HEK293 (cell line): ENCODE data around the gene BANF2.

ENCODE experiments used
- CTCF ChIA-PET: fragments of 350-600 bp; formaldehyde crosslinking; extraction: SDS; loops from one replicate; lab custom pipeline; 2021; ENCODE audit warnings: antibody characterized with exemption; lab: Yijun Ruan, JAX
- POLR2A ChIA-PET: fragments of 300-600 bp; formaldehyde crosslinking; extraction: SDS; loops from one replicate; lab custom pipeline; 2020; ENCODE audit warnings: antibody characterized with exemption, inconsistent platforms; lab: Yijun Ruan, JAX
- H3K27ac ChIP-seq: fragments of 200-500 bp; sonication (Bioruptor generic); 2 replicates; pipeline ENCODE4 v1.5.1; 2014; ENCODE audit warnings: low read depth, low read length, control low read depth, inconsistent platforms; ENCODE audit errors: extremely low read depth
- H3K36me3 ChIP-seq, 2 experiments: fragments of 200-500 bp in 1 of 2; sonication (Bioruptor generic) in 1 of 2; 1 replicate in 1 of 2; 2 replicates in 1 of 2; pipeline ENCODE4 v1.5.1; 2014 to 2017; ENCODE audit warnings: inconsistent platforms in 2 of 2, low read length in 2 of 2; ENCODE audit not compliant: control insufficient read depth in 2 of 2, insufficient read depth in 1 of 2
- H3K4me1 ChIP-seq: fragments of 200-500 bp; sonication (Bioruptor generic); 2 replicates; pipeline ENCODE4 v1.5.1; 2014; ENCODE audit warnings: mild to moderate bottlenecking, low read length, inconsistent platforms; ENCODE audit not compliant: control insufficient read depth, insufficient read depth
- H3K4me3 ChIP-seq: 2 replicates; pipeline ENCODE4 v1.5.1; 2011; ENCODE audit warnings: low read depth, mild to moderate bottlenecking, control low read depth, low read length, moderate library complexity
- H3K9me3 ChIP-seq: fragments of 200-500 bp; sonication (Bioruptor generic); 2 replicates; pipeline ENCODE4 v1.5.1; 2014; ENCODE audit warnings: low read depth, low read length, inconsistent platforms; ENCODE audit not compliant: control insufficient read depth, insufficient read depth
- EGR2 ChIP-seq: fragments of 450-650 bp; formaldehyde crosslinking; IDR thresholded peaks from 2 replicates; pipeline ENCODE4 v1.5.1; 2016; ENCODE audit warnings: low read depth, missing biosample characterization, missing genetic modification characterization
- GFI1B ChIP-seq: fragments of 450-650 bp; formaldehyde crosslinking; IDR thresholded peaks from 2 replicates; pipeline ENCODE4 v1.5.1; 2016; ENCODE audit warnings: missing biosample characterization, missing genetic modification characterization
- IKZF3 ChIP-seq: fragments of 450-650 bp; IDR thresholded peaks from 2 replicates; pipeline ENCODE4 v1.5.0; 2018; ENCODE audit warnings: missing biosample characterization, mild to moderate bottlenecking, missing genetic modification characterization, moderate library complexity
- KLF16 ChIP-seq: fragments of 450-650 bp; formaldehyde crosslinking; IDR thresholded peaks from 2 replicates; pipeline ENCODE4 v1.5.1; 2017; ENCODE audit warnings: missing biosample characterization, missing genetic modification characterization
- PBX3 ChIP-seq: sonication (generic); formaldehyde crosslinking; IDR thresholded peaks from 2 replicates; pipeline ENCODE4 v1.8.1; 2022; ENCODE audit warnings: mild to moderate bottlenecking, moderate library complexity, missing genetic modification reagents
- REST ChIP-seq: fragments of 450-650 bp; formaldehyde crosslinking; IDR thresholded peaks from 2 replicates; pipeline ENCODE4 v1.5.1; 2016; ENCODE audit warnings: missing biosample characterization, missing genetic modification characterization
- ZBTB44 ChIP-seq: fragments of 450-650 bp; IDR thresholded peaks from 2 replicates; pipeline ENCODE4 v1.5.1; 2018; ENCODE audit warnings: missing biosample characterization, mild to moderate bottlenecking, missing genetic modification characterization
- ZNF16 ChIP-seq: fragments of 450-650 bp; formaldehyde crosslinking; IDR thresholded peaks from 2 replicates; pipeline ENCODE4 v1.5.1; 2016; ENCODE audit warnings: low read depth, missing biosample characterization, missing genetic modification characterization
- ZNF175 ChIP-seq: fragments of 450-650 bp; formaldehyde crosslinking; IDR thresholded peaks from 2 replicates; pipeline ENCODE4 v1.5.1; 2016; ENCODE audit warnings: missing biosample characterization, missing genetic modification characterization
- ZNF18 ChIP-seq: fragments of 450-650 bp; formaldehyde crosslinking; IDR thresholded peaks from 2 replicates; pipeline ENCODE4 v1.5.1; 2016; ENCODE audit warnings: missing biosample characterization, missing genetic modification characterization
- ZNF23 ChIP-seq: fragments of 450-650 bp; formaldehyde crosslinking; IDR thresholded peaks from 2 replicates; pipeline ENCODE4 v1.5.1; 2016; ENCODE audit warnings: missing biosample characterization, missing genetic modification characterization, borderline replicate concordance
- ZNF248 ChIP-seq: fragments of 450-650 bp; formaldehyde crosslinking; IDR thresholded peaks from 2 replicates; pipeline ENCODE4 v1.5.1; 2017; ENCODE audit warnings: missing biosample characterization, missing genetic modification characterization
- ZNF274 ChIP-seq, 2 experiments: fragments of 200-500 bp in 1 of 2; fragments of 450-650 bp in 1 of 2; sonication (Bioruptor generic) in 1 of 2; formaldehyde crosslinking in 1 of 2; IDR thresholded peaks; 2 replicates each; pipeline versions ENCODE4 v1.5.1 to v1.6.1; 2014 to 2016; ENCODE audit warnings: borderline replicate concordance in 1 of 2, inconsistent platforms in 1 of 2, low read length in 1 of 2, missing biosample characterization in 1 of 2, missing genetic modification characterization in 1 of 2
- ZNF311 ChIP-seq: fragments of 450-650 bp; formaldehyde crosslinking; IDR thresholded peaks from 2 replicates; pipeline ENCODE4 v1.5.1; 2017; ENCODE audit warnings: missing biosample characterization, missing genetic modification characterization, borderline replicate concordance
- ZNF324 ChIP-seq: fragments of 450-650 bp; formaldehyde crosslinking; IDR thresholded peaks from 2 replicates; pipeline ENCODE4 v1.5.1; 2016; ENCODE audit warnings: missing biosample characterization, missing genetic modification characterization
- ZNF350 ChIP-seq: fragments of 450-650 bp; formaldehyde crosslinking; IDR thresholded peaks from 2 replicates; pipeline ENCODE4 v1.5.0; 2017; ENCODE audit warnings: missing biosample characterization, mild to moderate bottlenecking, missing genetic modification characterization
- ZNF473 ChIP-seq: fragments of 450-650 bp; formaldehyde crosslinking; IDR thresholded peaks from 2 replicates; pipeline ENCODE4 v1.5.1; 2017; ENCODE audit warnings: missing biosample characterization, missing genetic modification characterization
- ZNF548 ChIP-seq: fragments of 450-650 bp; formaldehyde crosslinking; IDR thresholded peaks from 2 replicates; pipeline ENCODE4 v1.5.1; 2016; ENCODE audit warnings: missing biosample characterization, missing genetic modification characterization
- ZNF549 ChIP-seq: fragments of 450-650 bp; IDR thresholded peaks from 2 replicates; pipeline ENCODE4 v1.5.1; 2018; ENCODE audit warnings: missing biosample characterization, missing genetic modification characterization, mild to moderate bottlenecking, inconsistent platforms, moderate library complexity
- ZNF585B ChIP-seq: fragments of 450-650 bp; formaldehyde crosslinking; IDR thresholded peaks from 2 replicates; pipeline ENCODE4 v1.5.1; 2016; ENCODE audit warnings: missing biosample characterization, missing genetic modification characterization
- ZNF670 ChIP-seq: fragments of 450-650 bp; formaldehyde crosslinking; IDR thresholded peaks from 2 replicates; pipeline ENCODE4 v1.5.1; 2016; ENCODE audit warnings: missing biosample characterization, missing genetic modification characterization, low read depth
- ZNF677 ChIP-seq: fragments of 450-650 bp; IDR thresholded peaks from 2 replicates; pipeline ENCODE4 v1.5.0; 2018; ENCODE audit warnings: missing biosample characterization, mild to moderate bottlenecking, missing genetic modification characterization, moderate library complexity
- ZNF768 ChIP-seq: fragments of 450-650 bp; formaldehyde crosslinking; IDR thresholded peaks from 2 replicates; pipeline ENCODE4 v1.5.1; 2018; ENCODE audit warnings: missing biosample characterization, mild to moderate bottlenecking, missing genetic modification characterization
- ZXDB ChIP-seq: fragments of 450-650 bp; formaldehyde crosslinking; IDR thresholded peaks from 2 replicates; pipeline ENCODE4 v1.5.1; 2016; ENCODE audit warnings: missing biosample characterization, missing genetic modification characterization

BANF2 gene

GRCh38 chr20:17753516-17753915 is 53.8 kb downstream of the BANF2 start:
- ChIA-PET CTCF (interaction anchor here (0.5 kb wide), 1 partner anchor 1233 kb away, joined by 3 read pairs; no protein-coding TSS in a partner anchor), POLR2A (no interaction called here)
- H3K4me1 ChIP-seq = no peaks in the 10 kb centered on the region
- H3K27ac ChIP-seq = no peak overlapping the region
- TF ChIP-seq KLF16 (no peak), PBX3 (CRISPR knock-in tag) (no peak), ZNF324 (tag by site-specific recombination) (no peak), EGR2 (tag by site-specific recombination) (no peak), ZNF23 (no peak)
- TF ChIP-seq, all 188 proteins: peak for 0
- no peaks in the 10 kb centered on the region for H3K9me3 ChIP-seq
- no peaks in the 10 kb centered on the region for H3K36me3 ChIP-seq
- H3K4me3 ChIP-seq = no peak overlapping the region

GRCh38 chr20:17756529-17756928 is 56.8 kb downstream of the BANF2 start:
- Histone ChIP-seq H3K4me1 (no peaks in the 10 kb centered on the region), H3K27ac (no peak overlapping the region), H3K9me3 (no peaks in the 10 kb centered on the region), H3K36me3 (no peaks in the 10 kb centered on the region), H3K4me3 (no peak overlapping the region)
- no peak for TF ChIP-seq ZNF248
- no peak for TF ChIP-seq GFI1B (tag by site-specific recombination)
- TF ChIP-seq ZNF549 = no peak
- TF ChIP-seq ZNF670 (tag by site-specific recombination) = no peak
- TF ChIP-seq ZBTB44 (tag by site-specific recombination) = no peak
- no peak for TF ChIP-seq ZNF175 (tag by site-specific recombination)
- TF ChIP-seq ZNF18 = no peak
- TF ChIP-seq ZNF768 (tag by site-specific recombination) = no peak
- no peak for TF ChIP-seq ZNF350 (tag by site-specific recombination)
- no peak for TF ChIP-seq ZNF311
- TF ChIP-seq ZNF274 (IDR thresholded peaks at IDR 0.05; ENCODE audit: low read length) = no peak
- TF ChIP-seq ZNF274 (tag by site-specific recombination; IDR thresholded peaks at IDR 0.05; ENCODE audit: borderline replicate concordance) = no peak
- TF ChIP-seq ZNF677 (tag by site-specific recombination) = no peak
- TF ChIP-seq ZNF548 (tag by site-specific recombination) = no peak
- no peak for TF ChIP-seq KLF16
- no peak for TF ChIP-seq ZNF585B (tag by site-specific recombination)
- no peak for TF ChIP-seq IKZF3 (tag by site-specific recombination)
- TF ChIP-seq ZXDB (tag by site-specific recombination) = no peak
- TF ChIP-seq ZNF473 (tag by site-specific recombination) = no peak
- no peak for TF ChIP-seq REST (tag by site-specific recombination)
- TF ChIP-seq ZNF16 (tag by site-specific recombination) = no peak
- POLR2A ChIA-PET = no interaction called here
- CTCF ChIA-PET = no interaction called here
